NCI-H2107 treated with DMSO at 0.1 percent for 48 hours (cell line): Measurements from ENCODE around the gene ALK.

Experiments
- DNase-seq: peaks from one replicate; lab custom pipeline; 2025; ENCODE audit not compliant: unreplicated experiment; lab: John Stamatoyannopoulos, UW

The ALK gene

GRCh38 chr2:29423061-29423666 is 498.2 kb downstream of the ALK start:
- DNase-seq: no peak

- DNase-seq: no peak
These were observed 500.2 kb downstream of the ALK start for GRCh38 chr2:29420999-29421782.

- DNase-seq: no peak
These were observed 500.9 kb downstream of the ALK start for GRCh38 chr2:29420464-29420863.

- DNase-seq: no peak
These were observed 503.8 kb downstream of the ALK start for GRCh38 chr2:29417630-29418029.

GRCh38 chr2:29412197-29412925 is 509.0 kb downstream of the ALK start:
- no peak for DNase-seq

- no peak for DNase-seq
These were observed 515.7 kb downstream of the ALK start for GRCh38 chr2:29405707-29406106.

GRCh38 chr2:29405266-29405665 is 516.1 kb downstream of the ALK start:
- no peak for DNase-seq

- DNase-seq: no peak
These were observed 519.4 kb downstream of the ALK start for GRCh38 chr2:29401994-29402393.

GRCh38 chr2:29400930-29401653 is 520.3 kb downstream of the ALK start:
- DNase-seq: no peak

- no peak for DNase-seq
These were observed 522.8 kb downstream of the ALK start for GRCh38 chr2:29398384-29399237.

GRCh38 chr2:29397713-29398112 is 523.7 kb downstream of the ALK start:
- no peak for DNase-seq

- no peak for DNase-seq
These were observed 524.3 kb downstream of the ALK start for GRCh38 chr2:29397039-29397438.

- no peak for DNase-seq
These were observed 526.4 kb downstream of the ALK start for GRCh38 chr2:29394981-29395350.

GRCh38 chr2:29394311-29394980 is 526.9 kb downstream of the ALK start:
- DNase-seq: no peak

- no peak for DNase-seq
These were observed 527.7 kb downstream of the ALK start for GRCh38 chr2:29393676-29394075.

- DNase-seq: no peak
These were observed 528.6 kb downstream of the ALK start for GRCh38 chr2:29392774-29393173.

- no peak for DNase-seq
These were observed 531.2 kb downstream of the ALK start for GRCh38 chr2:29390136-29390535.

- no peak for DNase-seq
These were observed 531.7 kb downstream of the ALK start for GRCh38 chr2:29389686-29390085.

- DNase-seq: no peak
These were observed 533.3 kb downstream of the ALK start for GRCh38 chr2:29388071-29388470.

- no peak for DNase-seq
These were observed 538.9 kb downstream of the ALK start for GRCh38 chr2:29382486-29382885.
